K562 (cell line): ENCODE data around the gene RPS6KA6. TPM values are rescaled to one million over a fixed set of nuclear protein-coding genes. Genes with fewer than 3 reads are reported as not detected.

Experiments
- ATAC-seq: fragments of 200-7000 bp; cut with Tn5 transposase; 3 replicates; pipeline ENCODE4 v1.9.1; 2020; ENCODE audit warnings: moderate library complexity
- BruUV-seq: library from RNA; stranded (reverse); fragments of 400-500 nt; replicated peaks from 2 replicates; lab custom pipeline; 2021; lab: Mats Ljungman, UMichigan
- CTCF ChIA-PET: fragments of 300-600 bp; formaldehyde crosslinking; extraction: SDS; loops from one replicate; lab custom pipeline; 2021; ENCODE audit warnings: low intra/inter-chr PET ratio; lab: Yijun Ruan, JAX
- POLR2A ChIA-PET: fragments of 300-600, 350-650 bp; sonication (Branson Sonifier 250); formaldehyde crosslinking; extraction: SDS; loops from one replicate; lab custom pipeline; 2021; ENCODE audit warnings: antibody characterized with exemption, inconsistent platforms; lab: Yijun Ruan, JAX
- DNase-seq, 4 experiments: peaks; one replicate each; pipeline versions ENCODE4 v3.0.0 to v3.0.0-alpha.2; 2011 to 2018; ENCODE audit warnings: low spot score in 3 of 4, mixed read lengths in 3 of 4; ENCODE audit errors: extremely low read depth in 1 of 4
- FAIRE-seq: peaks from 2 replicates; lab custom pipeline; 2011; peaks lifted over from hg19 to GRCh38; lab: Jason Lieb, UNC
- H2AFZ ChIP-seq: 2 replicates; pipeline ENCODE4 v1.6.0; 2011; ENCODE audit warnings: low read depth, low read length, control low read depth, inconsistent platforms
- H3K27ac ChIP-seq: fragments of 200-600 bp; 3 replicates; pipeline ENCODE4 v1.8.0; 2011; ENCODE audit warnings: low read depth, mild to moderate bottlenecking, control low read depth, inconsistent platforms, low read length, moderate library complexity, mixed read lengths; ENCODE audit errors: extremely low read depth
- H3K27me3 ChIP-seq, 2 experiments: fragments of 300-600 bp in 1 of 2; 2 replicates in 1 of 2; 3 replicates in 1 of 2; pipeline versions ENCODE4 v1.6.0 to v1.8.0; 2011; ENCODE audit warnings: inconsistent platforms in 2 of 2, low read length in 2 of 2, mild to moderate bottlenecking in 1 of 2, mixed read lengths in 1 of 2, moderate library complexity in 1 of 2; ENCODE audit not compliant: control insufficient read depth in 2 of 2, insufficient read depth in 2 of 2
- H3K36me3 ChIP-seq: fragments of 300-600 bp; 3 replicates; pipeline ENCODE4 v1.8.0; 2011; ENCODE audit warnings: mild to moderate bottlenecking, low read length, inconsistent platforms; ENCODE audit not compliant: control insufficient read depth, insufficient read depth
- H3K4me1 ChIP-seq, 2 experiments: fragments of 200-600 bp in 1 of 2; replicated peaks in 1 of 2; 2 replicates in 1 of 2; 3 replicates in 1 of 2; pipeline versions ENCODE4 v1.5.1 to v1.8.0; 2011; ENCODE audit warnings: inconsistent platforms in 2 of 2, low read length in 2 of 2, mild to moderate bottlenecking in 1 of 2, mixed read lengths in 1 of 2, moderate library complexity in 1 of 2; ENCODE audit not compliant: control insufficient read depth in 2 of 2, insufficient read depth in 2 of 2
- H3K4me2 ChIP-seq: 2 replicates; pipeline ENCODE4 v1.6.1; 2011; ENCODE audit warnings: low read length, control low read depth, inconsistent platforms, mixed read lengths; ENCODE audit not compliant: insufficient read depth
- H3K4me3 ChIP-seq: fragments of 200-600 bp; sonication (generic), shearing (Covaris generic); 2 replicates; pipeline ENCODE4 v1.5.1; 2016; ENCODE audit warnings: control low read depth, inconsistent platforms
- H3K79me2 ChIP-seq: fragments of 200-600 bp; 3 replicates; pipeline ENCODE4 v1.8.0; 2011; ENCODE audit warnings: low read length, inconsistent platforms; ENCODE audit not compliant: control insufficient read depth, insufficient read depth
- H3K9ac ChIP-seq, 2 experiments: 2 replicates each; pipeline versions ENCODE4 v1.6.0 to v1.6.1; 2011; ENCODE audit warnings: low read depth in 2 of 2, low read length in 2 of 2, control low read depth in 1 of 2, inconsistent platforms in 1 of 2, mild to moderate bottlenecking in 1 of 2, mixed read lengths in 1 of 2; ENCODE audit not compliant: insufficient read depth in 1 of 2
- H3K9me1 ChIP-seq: one replicate; pipeline ENCODE4 v1.6.0; 2011; ENCODE audit warnings: inconsistent platforms, mild to moderate bottlenecking, low read length, moderate library complexity; ENCODE audit not compliant: control insufficient read depth, insufficient read depth
- H3K9me3 ChIP-seq: replicated peaks from 2 replicates; pipeline ENCODE4 v1.5.1; 2011; ENCODE audit warnings: low read depth, low read length, inconsistent platforms; ENCODE audit not compliant: control insufficient read depth, insufficient read depth
- H4K20me1 ChIP-seq: replicated peaks from 2 replicates; pipeline ENCODE4 v1.6.1; 2011; ENCODE audit warnings: low read length, inconsistent platforms, mixed read lengths; ENCODE audit not compliant: control insufficient read depth, insufficient read depth
- CHD2 ChIP-seq: IDR thresholded peaks from 2 replicates; pipeline ENCODE4 v1.6.1; 2011; ENCODE audit warnings: low read depth, low read length
- MEF2A ChIP-seq: IDR thresholded peaks from 2 replicates; pipeline ENCODE4 v1.6.1; 2011; ENCODE audit warnings: low read depth, mild to moderate bottlenecking, low read length, moderate library complexity; ENCODE audit not compliant: control insufficient read depth
- MIER1 ChIP-seq: fragments of 450-650 bp; IDR thresholded peaks from 2 replicates; pipeline ENCODE4 v1.6.1; 2016; ENCODE audit warnings: antibody characterized with exemption, mild to moderate bottlenecking, low read depth
- SIX5 ChIP-seq, 2 experiments: IDR thresholded peaks; 2 replicates each; pipeline ENCODE4 v1.6.1; 2011; ENCODE audit warnings: low read length in 2 of 2, borderline replicate concordance in 1 of 2, low read depth in 1 of 2, mild to moderate bottlenecking in 1 of 2, moderate library complexity in 1 of 2; ENCODE audit not compliant: insufficient read depth in 1 of 2
- SMARCB1 ChIP-seq: IDR thresholded peaks from 2 replicates; pipeline ENCODE4 v1.6.1; 2011; ENCODE audit warnings: improper control_type of control experiment, low read depth; ENCODE audit not compliant: insufficient read length
- TGIF2 ChIP-seq: sonication (generic); formaldehyde crosslinking; IDR thresholded peaks from 2 replicates; pipeline ENCODE4 v1.8.1; 2022; ENCODE audit warnings: mild to moderate bottlenecking, missing genetic modification reagents, moderate library complexity
- ZNF717 ChIP-seq: fragments of 250-450 bp; sonication (Bioruptor Pico); IDR thresholded peaks from 2 replicates; pipeline ENCODE4 v1.5.0; 2021
- WGBS: fragments of 100-300 bp; shearing (Covaris generic); methylation state at CpG from one replicate; pipeline ENCODE4 v1.1.6; 2016; ENCODE audit warnings: low coverage, mixed read lengths; ENCODE audit not compliant: insufficient coverage; ENCODE audit errors: missing lambda C conversion rate; 5-methylcytosine and 5-hydroxymethylcytosine counted together
- in situ Hi-C: fragments of 300-500 bp; cut with MboI; formaldehyde crosslinking; loops from 4 replicates; pipeline ENCODE4 v1.15.0; 2018; ENCODE audit warnings: inconsistent platforms, mixed read lengths
- intact Hi-C: fragments of 100-400 bp; cut with micrococcal nuclease; formaldehyde crosslinking; loops from 2 replicates; pipeline ENCODE4 v1.14.2; 2022
- polyA plus RNA-seq, 8 experiments: library from polyadenylated mRNA; depleted of rRNA in 4 of 8; stranded (reverse) in 5 of 8; unstranded in 3 of 8; fragments of >200 nt; fragmentation: Nextera tagmentation in 2 of 8; fragmentation: Illumina TruSeq in 1 of 8; extraction: Ambion mirVana in 2 of 8; extraction: Trizol in 1 of 8; gene quantifications; 2 replicates each; pipeline versions ENCODE4 v1.2.1 to v1.2.3, GENCODE V29; 2011 to 2014; ENCODE audit warnings: inconsistent platforms in 1 of 8, missing spikeins in 1 of 8
- total RNA-seq, 7 experiments: library from RNA; depleted of rRNA in 6 of 7; stranded (reverse); fragments of >200 nt in 6 of 7; fragmentation: Illumina TruSeq in 2 of 7; extraction: Trizol in 2 of 7; gene quantifications; 2 replicates each; pipeline versions ENCODE4 v1.2.1 to v1.2.3, GENCODE V29; 2011 to 2021; ENCODE audit warnings: low replicate concordance in 1 of 7
- TF ChIP-seq, protein P1 (sequence below): sonication (generic); formaldehyde crosslinking; IDR thresholded peaks from 2 replicates; pipeline ENCODE4 v1.8.0; 2022; ENCODE audit warnings: mild to moderate bottlenecking, missing genetic modification reagents
- TF ChIP-seq, protein P2 (sequence below): fragments of 200-800 bp; sonication (Bioruptor generic); IDR thresholded peaks from 2 replicates; pipeline ENCODE4 v1.6.1; 2017; ENCODE audit warnings: missing genetic modification characterization, missing compliant biosample characterization

Gene RPS6KA6
- total and polyA plus RNA-seq, 9 of the 15 experiments (the other 6 are each of a cell fraction or from before 2014, with no cell fraction given) = 0.11 TPM; not detected in 8

DNA sequence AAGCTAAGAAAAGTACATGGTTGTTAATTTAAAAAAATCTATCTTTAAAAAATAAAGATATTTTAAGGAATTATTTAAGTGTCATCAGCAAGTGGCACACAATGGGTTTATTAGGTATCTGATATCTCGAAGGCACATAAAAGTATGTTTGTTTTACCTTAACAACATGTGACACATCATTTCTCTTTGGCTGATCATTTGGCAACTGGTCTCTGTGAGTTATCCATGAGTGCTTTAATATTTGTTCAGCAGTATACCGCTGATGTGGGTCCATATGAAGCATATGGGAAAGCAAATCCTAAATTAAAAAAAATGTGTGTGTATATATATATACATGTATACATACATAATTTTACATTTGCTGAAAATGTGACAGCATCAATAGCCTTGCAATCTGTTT is 123.2 kb downstream of the RPS6KA6 start:
- no peak overlapping the region for H2AFZ ChIP-seq
- CTCF ChIA-PET = no interaction called here
- no peak overlapping the region for H3K9ac ChIP-seq
- H3K4me2 ChIP-seq = no peak overlapping the region
- POLR2A ChIA-PET = no interaction called here
- BruUV-seq = no TSS peak
- no peak for ATAC-seq
- H3K36me3 ChIP-seq = no peaks in the 10 kb centered on the region
- no peak for DNase-seq
- H3K4me3 ChIP-seq = no peak overlapping the region
- no peaks in the 10 kb centered on the region for H4K20me1 ChIP-seq
- no peaks in the 10 kb centered on the region for H3K9me1 ChIP-seq
- FAIRE-seq = no peak
- intact Hi-C loops = no loop called here
- TF ChIP-seq MEF2A = no peak
- no peak for TF ChIP-seq TGIF2
- TF ChIP-seq CHD2 = no peak
- TF ChIP-seq, protein P1, sequence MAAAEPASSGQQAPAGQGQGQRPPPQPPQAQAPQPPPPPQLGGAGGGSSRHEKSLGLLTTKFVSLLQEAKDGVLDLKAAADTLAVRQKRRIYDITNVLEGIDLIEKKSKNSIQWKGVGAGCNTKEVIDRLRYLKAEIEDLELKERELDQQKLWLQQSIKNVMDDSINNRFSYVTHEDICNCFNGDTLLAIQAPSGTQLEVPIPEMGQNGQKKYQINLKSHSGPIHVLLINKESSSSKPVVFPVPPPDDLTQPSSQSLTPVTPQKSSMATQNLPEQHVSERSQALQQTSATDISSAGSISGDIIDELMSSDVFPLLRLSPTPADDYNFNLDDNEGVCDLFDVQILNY (CRISPR knock-in tag) = no peak
- no peak for TF ChIP-seq MIER1
- TF ChIP-seq ZNF717 (CRISPR knock-in tag) = no peak
- no peak for TF ChIP-seq SIX5 (IDR thresholded peaks at IDR 0.05; ENCODE audit: borderline replicate concordance in 1 of 2, insufficient read depth in 1 of 2, low read depth in 1 of 2, low read length in 2 of 2)
- TF ChIP-seq, protein P2, sequence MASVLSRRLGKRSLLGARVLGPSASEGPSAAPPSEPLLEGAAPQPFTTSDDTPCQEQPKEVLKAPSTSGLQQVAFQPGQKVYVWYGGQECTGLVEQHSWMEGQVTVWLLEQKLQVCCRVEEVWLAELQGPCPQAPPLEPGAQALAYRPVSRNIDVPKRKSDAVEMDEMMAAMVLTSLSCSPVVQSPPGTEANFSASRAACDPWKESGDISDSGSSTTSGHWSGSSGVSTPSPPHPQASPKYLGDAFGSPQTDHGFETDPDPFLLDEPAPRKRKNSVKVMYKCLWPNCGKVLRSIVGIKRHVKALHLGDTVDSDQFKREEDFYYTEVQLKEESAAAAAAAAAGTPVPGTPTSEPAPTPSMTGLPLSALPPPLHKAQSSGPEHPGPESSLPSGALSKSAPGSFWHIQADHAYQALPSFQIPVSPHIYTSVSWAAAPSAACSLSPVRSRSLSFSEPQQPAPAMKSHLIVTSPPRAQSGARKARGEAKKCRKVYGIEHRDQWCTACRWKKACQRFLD (CRISPR knock-in tag) = no peak
- TF ChIP-seq SMARCB1 = no peak
- H3K4me1 ChIP-seq = no peaks in the 10 kb centered on the region
- H3K27ac ChIP-seq = no peak overlapping the region
- WGBS = 0% methylated on average over 2 of the region's 2 CpGs
- H3K9me3 ChIP-seq = no peaks in the 10 kb centered on the region
- no peaks in the 10 kb centered on the region for H3K27me3 ChIP-seq
- no peaks in the 10 kb centered on the region for H3K79me2 ChIP-seq
- in situ Hi-C loops = no loop called here
